HL-60 (cell line): Measurements from ENCODE around the gene HDGF.

Experiments used
- GABPA ChIP-seq: IDR thresholded peaks from 2 replicates; pipeline ENCODE4 v1.6.1; 2012; ENCODE audit warnings: low read depth
- POLR2AphosphoS5 ChIP-seq: IDR thresholded peaks from 2 replicates; pipeline ENCODE4 v1.6.1; 2012; ENCODE audit warnings: low read depth
- TF ChIP-seq, protein P1 (sequence below): IDR thresholded peaks from one replicate; pipeline ENCODE4 v1.5.1; 2011; ENCODE audit warnings: low read length, control low read depth, inconsistent platforms; ENCODE audit not compliant: insufficient read depth
- TF ChIP-seq, protein P2 (sequence below): IDR thresholded peaks from 2 replicates; pipeline ENCODE4 v1.6.1; 2012; ENCODE audit warnings: low read depth; ENCODE audit not compliant: insufficient replicate concordance

DNA sequence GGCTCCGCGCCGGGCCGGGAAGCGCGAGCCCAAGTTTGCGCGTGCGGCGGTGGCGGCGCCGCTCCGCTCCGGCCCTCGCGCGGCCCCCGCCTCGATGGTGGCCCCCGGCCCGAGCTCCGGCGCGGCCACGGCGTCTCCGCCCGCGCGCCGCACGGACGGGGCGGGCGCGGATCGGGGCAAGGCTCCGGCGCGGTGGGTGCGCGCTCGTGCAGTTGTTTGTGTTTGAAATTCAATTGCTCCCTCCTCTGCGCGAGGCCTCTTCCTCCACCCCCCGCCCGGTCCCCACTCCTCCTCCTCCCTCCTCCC is at the start of gene HDGF:
- TF ChIP-seq, protein P1, sequence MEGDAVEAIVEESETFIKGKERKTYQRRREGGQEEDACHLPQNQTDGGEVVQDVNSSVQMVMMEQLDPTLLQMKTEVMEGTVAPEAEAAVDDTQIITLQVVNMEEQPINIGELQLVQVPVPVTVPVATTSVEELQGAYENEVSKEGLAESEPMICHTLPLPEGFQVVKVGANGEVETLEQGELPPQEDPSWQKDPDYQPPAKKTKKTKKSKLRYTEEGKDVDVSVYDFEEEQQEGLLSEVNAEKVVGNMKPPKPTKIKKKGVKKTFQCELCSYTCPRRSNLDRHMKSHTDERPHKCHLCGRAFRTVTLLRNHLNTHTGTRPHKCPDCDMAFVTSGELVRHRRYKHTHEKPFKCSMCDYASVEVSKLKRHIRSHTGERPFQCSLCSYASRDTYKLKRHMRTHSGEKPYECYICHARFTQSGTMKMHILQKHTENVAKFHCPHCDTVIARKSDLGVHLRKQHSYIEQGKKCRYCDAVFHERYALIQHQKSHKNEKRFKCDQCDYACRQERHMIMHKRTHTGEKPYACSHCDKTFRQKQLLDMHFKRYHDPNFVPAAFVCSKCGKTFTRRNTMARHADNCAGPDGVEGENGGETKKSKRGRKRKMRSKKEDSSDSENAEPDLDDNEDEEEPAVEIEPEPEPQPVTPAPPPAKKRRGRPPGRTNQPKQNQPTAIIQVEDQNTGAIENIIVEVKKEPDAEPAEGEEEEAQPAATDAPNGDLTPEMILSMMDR = no peak
- no peak for TF ChIP-seq POLR2AphosphoS5
- TF ChIP-seq, protein P2, sequence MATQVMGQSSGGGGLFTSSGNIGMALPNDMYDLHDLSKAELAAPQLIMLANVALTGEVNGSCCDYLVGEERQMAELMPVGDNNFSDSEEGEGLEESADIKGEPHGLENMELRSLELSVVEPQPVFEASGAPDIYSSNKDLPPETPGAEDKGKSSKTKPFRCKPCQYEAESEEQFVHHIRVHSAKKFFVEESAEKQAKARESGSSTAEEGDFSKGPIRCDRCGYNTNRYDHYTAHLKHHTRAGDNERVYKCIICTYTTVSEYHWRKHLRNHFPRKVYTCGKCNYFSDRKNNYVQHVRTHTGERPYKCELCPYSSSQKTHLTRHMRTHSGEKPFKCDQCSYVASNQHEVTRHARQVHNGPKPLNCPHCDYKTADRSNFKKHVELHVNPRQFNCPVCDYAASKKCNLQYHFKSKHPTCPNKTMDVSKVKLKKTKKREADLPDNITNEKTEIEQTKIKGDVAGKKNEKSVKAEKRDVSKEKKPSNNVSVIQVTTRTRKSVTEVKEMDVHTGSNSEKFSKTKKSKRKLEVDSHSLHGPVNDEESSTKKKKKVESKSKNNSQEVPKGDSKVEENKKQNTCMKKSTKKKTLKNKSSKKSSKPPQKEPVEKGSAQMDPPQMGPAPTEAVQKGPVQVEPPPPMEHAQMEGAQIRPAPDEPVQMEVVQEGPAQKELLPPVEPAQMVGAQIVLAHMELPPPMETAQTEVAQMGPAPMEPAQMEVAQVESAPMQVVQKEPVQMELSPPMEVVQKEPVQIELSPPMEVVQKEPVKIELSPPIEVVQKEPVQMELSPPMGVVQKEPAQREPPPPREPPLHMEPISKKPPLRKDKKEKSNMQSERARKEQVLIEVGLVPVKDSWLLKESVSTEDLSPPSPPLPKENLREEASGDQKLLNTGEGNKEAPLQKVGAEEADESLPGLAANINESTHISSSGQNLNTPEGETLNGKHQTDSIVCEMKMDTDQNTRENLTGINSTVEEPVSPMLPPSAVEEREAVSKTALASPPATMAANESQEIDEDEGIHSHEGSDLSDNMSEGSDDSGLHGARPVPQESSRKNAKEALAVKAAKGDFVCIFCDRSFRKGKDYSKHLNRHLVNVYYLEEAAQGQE = no peak
- no peak for TF ChIP-seq GABPA
